Testis (tissue), 3 donors: ENCODE measurements around the gene CHCHD6. TPM values are rescaled to one million over a fixed set of nuclear protein-coding genes. Genes with fewer than 3 reads are reported as not detected.

ENCODE experiments used
- DNase-seq: peaks from one replicate; pipeline ENCODE4 v3.0.0-alpha.2; 2019
- H3K27ac ChIP-seq, 2 donors: fragments of 200-600 bp; sonication (generic); one replicate each; pipeline ENCODE4 v1.5.1; 2019
- H3K27me3 ChIP-seq: fragments of 200-600 bp; sonication (generic); one replicate; pipeline ENCODE4 v1.5.1; 2019
- H3K36me3 ChIP-seq: fragments of 200-600 bp; sonication (generic); one replicate; pipeline ENCODE4 v1.5.1; 2017; ENCODE audit warnings: low read depth; ENCODE audit errors: missing control alignments
- H3K4me1 ChIP-seq: fragments of 200-600 bp; sonication (generic); one replicate; pipeline ENCODE4 v1.5.1; 2019
- H3K4me3 ChIP-seq, 2 donors: fragments of 200-600 bp; sonication (generic); one replicate each; pipeline ENCODE4 v1.5.1; 2017 to 2019
- H3K9me3 ChIP-seq: fragments of 200-600 bp; sonication (generic); one replicate; pipeline ENCODE4 v1.5.1; 2017
- POLR2A ChIP-seq: fragments of 450-650 bp; IDR thresholded peaks from one replicate; pipeline ENCODE4 v1.6.1; 2017; ENCODE audit warnings: antibody characterized with exemption, mild to moderate bottlenecking, moderate library complexity
- WGBS, 2 donors: methylation state at CpG; one replicate each; pipeline ENCODE4 v1.1.5; 2018; 5-methylcytosine and 5-hydroxymethylcytosine counted together
- intact Hi-C: fragments of 100-400 bp; cut with DNase I; formaldehyde crosslinking; loops from one replicate; pipeline ENCODE4 v1.15.1; 2023; ENCODE audit warnings: low total_unique reads
- polyA plus RNA-seq: library from polyadenylated mRNA; stranded (reverse); fragments of 350-450 nt; fragmentation: Illumina TruSeq; extraction: RNeasy Lipid Tissue Mini Kit (QIAGEN cat#74804); gene quantifications from one replicate; pipeline ENCODE4 v1.2.3, GENCODE V29; 2014; ENCODE audit warnings: low read depth, low replicate concordance; ENCODE audit not compliant: insufficient read depth
- total RNA-seq, 2 donors: library from RNA; depleted of rRNA; stranded (reverse); fragments of >200 nt; gene quantifications; one replicate each; pipeline ENCODE4 v1.2.3, GENCODE V29; 2016
- TF ChIP-seq, protein P1 (sequence below), 3 experiments: fragments of 450-650 bp in 2 of 3; fragments of 200-600 bp in 1 of 3; sonication (generic) in 1 of 3; IDR thresholded peaks; one replicate each; pipeline ENCODE4 v1.5.1; 2016 to 2019; ENCODE audit warnings: antibody characterized with exemption in 3 of 3, mild to moderate bottlenecking in 2 of 3, moderate library complexity in 1 of 3

The CHCHD6 gene
- total and polyA plus RNA-seq, 3 donors from 2014 or later: 47.6 to 84.6 (median 49.9) TPM

DNA sequence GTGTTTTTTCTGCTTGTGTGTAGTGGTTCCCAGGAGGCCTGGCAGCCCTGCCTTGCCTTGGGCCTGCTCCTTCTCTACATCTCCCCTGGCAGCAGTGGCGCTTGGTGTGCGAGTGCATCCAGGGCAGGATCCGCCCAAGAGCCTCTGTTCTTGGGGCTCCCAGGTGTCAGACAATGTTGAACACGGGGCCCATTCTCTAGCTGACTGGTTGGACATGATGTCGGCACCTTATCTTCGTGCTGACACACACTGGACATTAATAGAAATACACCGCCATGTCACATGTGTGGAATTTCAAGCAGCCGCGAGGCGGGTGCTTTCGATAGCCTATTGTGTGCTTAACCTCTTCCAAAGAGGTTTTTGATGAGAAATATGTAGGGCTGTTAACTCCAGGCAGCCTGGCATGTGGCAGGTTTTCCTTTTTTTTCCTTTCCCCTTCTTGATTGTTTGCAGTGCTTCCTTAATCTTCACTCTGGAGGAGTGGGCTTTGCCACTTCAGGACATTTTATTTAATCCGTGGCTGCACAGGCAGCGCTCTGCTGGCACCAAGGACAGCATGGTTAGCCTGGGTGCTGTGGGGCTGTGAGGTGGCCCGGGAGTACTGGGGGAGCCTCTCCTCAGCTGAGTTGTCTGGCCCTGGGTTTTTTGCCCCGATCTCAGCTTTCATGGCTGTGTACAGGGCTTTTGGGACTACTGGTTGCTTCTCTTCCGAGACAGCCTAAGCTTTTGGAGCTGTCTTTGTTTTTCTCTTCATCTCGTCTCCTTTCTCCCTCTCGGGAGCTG, 42.5 kb downstream of the CHCHD6 start:
- 56 to 72% methylated on average over 18 of the region's 18 CpGs for WGBS, 2 donors
- no peaks in the 10 kb centered on the region for H3K36me3 ChIP-seq
- intact Hi-C loops: no loop called here
- peak; percentile 67 for DNase-seq
- H3K27me3 ChIP-seq: no peaks in the 10 kb centered on the region
- H3K4me1 ChIP-seq: peaks cover 20% of the 10 kb centered on the region
- H3K27ac ChIP-seq: peak overlapping the region; percentile 44 to 78
- H3K4me3 ChIP-seq: no peak overlapping the region
- no peak for TF ChIP-seq POLR2A
- TF ChIP-seq, protein P1, sequence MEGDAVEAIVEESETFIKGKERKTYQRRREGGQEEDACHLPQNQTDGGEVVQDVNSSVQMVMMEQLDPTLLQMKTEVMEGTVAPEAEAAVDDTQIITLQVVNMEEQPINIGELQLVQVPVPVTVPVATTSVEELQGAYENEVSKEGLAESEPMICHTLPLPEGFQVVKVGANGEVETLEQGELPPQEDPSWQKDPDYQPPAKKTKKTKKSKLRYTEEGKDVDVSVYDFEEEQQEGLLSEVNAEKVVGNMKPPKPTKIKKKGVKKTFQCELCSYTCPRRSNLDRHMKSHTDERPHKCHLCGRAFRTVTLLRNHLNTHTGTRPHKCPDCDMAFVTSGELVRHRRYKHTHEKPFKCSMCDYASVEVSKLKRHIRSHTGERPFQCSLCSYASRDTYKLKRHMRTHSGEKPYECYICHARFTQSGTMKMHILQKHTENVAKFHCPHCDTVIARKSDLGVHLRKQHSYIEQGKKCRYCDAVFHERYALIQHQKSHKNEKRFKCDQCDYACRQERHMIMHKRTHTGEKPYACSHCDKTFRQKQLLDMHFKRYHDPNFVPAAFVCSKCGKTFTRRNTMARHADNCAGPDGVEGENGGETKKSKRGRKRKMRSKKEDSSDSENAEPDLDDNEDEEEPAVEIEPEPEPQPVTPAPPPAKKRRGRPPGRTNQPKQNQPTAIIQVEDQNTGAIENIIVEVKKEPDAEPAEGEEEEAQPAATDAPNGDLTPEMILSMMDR (IDR thresholded peaks at IDR 0.05): peak in 1 of 3 experiments; percentile 9
- no peaks in the 10 kb centered on the region for H3K9me3 ChIP-seq

DNA sequence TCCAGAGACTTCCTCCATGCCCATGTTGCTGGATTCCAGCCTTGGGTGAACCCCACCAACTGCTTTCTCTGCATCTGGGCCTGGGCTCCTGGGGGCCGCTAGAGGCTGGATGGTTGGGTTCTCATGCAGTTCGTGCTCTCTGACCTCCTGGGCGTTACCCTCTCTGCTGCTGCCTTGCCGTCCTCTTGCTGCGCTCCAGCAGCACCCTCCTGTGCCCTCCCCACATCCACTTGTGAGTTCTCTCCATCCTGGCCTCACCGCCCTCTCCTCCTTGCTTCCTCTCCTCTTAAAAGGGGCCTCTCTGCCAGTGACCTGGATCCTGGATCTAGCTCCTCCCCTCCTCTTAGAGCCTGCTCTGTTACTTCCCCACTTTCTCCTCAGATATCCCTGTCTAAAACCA, 43.7 kb downstream of the CHCHD6 start:
- DNase-seq: no peak
- WGBS, 2 donors: 85 to 96% methylated on average over 6 of the region's 6 CpGs
- Histone ChIP-seq H3K36me3 (no peaks in the 10 kb centered on the region), H3K4me3 (no peak overlapping the region), H3K27me3 (no peaks in the 10 kb centered on the region), H3K9me3 (no peaks in the 10 kb centered on the region), H3K4me1 (peaks cover 20% of the 10 kb centered on the region), H3K27ac (no peak overlapping the region)
- TF ChIP-seq POLR2A: no peak
- TF ChIP-seq, protein P1 (IDR thresholded peaks at IDR 0.05): no peak
- intact Hi-C loops: no loop called here

DNA sequence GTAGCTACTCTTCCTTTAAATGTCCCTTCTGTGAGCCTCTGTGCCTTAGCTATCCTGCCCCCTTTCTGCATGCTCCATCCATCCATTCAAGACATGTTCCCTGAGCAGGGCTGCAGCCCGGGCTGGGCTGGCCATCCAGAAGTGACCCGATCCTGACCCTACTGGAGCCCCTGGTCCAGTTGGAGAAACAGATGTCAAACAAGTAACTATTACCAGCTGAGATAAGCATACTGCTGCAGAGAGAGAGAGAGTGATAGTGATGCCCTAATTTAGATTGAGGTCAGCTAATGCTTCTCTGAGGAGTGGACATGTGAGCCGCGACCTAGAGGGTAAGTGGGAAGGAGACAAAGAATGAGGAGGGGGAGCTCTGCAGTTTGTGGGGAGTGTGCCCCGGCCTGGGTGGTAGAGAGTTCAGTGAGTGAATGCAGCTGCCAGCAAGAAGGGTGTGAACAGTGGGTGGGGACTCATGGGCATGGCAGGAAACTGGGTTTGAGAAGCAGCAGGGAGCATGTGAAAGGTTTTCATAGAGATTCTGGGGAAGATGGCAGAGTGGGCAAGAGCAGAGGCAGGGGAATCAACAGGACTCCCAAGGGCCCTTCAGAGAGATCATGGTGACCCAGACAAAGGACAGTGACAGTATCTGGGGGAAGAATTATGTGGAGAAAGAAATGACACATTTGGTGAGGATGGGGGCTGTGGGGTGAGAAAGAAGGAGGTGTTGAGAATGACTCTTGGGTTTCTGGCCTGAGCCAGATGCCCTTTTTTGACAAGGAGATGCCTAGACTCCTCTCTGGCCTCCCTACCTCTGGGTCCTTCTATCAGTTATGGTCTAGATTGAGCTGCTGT, 44.9 kb downstream of the CHCHD6 start:
- Histone ChIP-seq H3K4me3 (no peak overlapping the region), H3K4me1 (peaks cover 20% of the 10 kb centered on the region), H3K36me3 (no peaks in the 10 kb centered on the region), H3K27ac (no peak overlapping the region), H3K9me3 (no peaks in the 10 kb centered on the region), H3K27me3 (no peaks in the 10 kb centered on the region)
- intact Hi-C loops: no loop called here
- 58 to 62% methylated on average over 5 of the region's 5 CpGs for WGBS, 2 donors
- TF ChIP-seq, protein P1 (IDR thresholded peaks at IDR 0.05): no peak
- TF ChIP-seq POLR2A: no peak
- peak; percentile 43 for DNase-seq

DNA sequence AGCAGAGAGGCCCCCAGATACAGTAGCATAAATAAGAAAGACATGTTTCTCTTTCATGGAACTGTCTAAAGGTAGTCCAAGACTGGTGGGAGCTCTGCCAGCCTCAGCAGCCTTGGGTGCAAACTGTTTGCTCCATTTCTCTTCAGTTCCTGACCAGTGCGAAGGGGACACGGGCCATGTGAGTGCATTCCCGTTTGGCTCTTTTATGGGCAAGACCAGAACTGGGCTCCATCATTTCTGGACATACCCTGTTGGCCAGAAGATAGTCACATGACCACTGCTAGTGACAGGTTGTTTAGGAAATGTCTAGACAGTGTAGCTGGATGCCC, 45.5 kb downstream of the CHCHD6 start:
- 97 to 100% methylated on average over 3 of the region's 3 CpGs for WGBS, 2 donors
- no peak for DNase-seq
- H3K4me1 ChIP-seq: peaks cover 20% of the 10 kb centered on the region
- intact Hi-C loops: no loop called here
- H3K27me3 ChIP-seq: no peaks in the 10 kb centered on the region
- no peaks in the 10 kb centered on the region for H3K9me3 ChIP-seq
- no peaks in the 10 kb centered on the region for H3K36me3 ChIP-seq
- no peak overlapping the region for H3K27ac ChIP-seq
- TF ChIP-seq, protein P1 (IDR thresholded peaks at IDR 0.05): no peak
- no peak for TF ChIP-seq POLR2A
- H3K4me3 ChIP-seq: no peak overlapping the region
